RPMI8226 (cell line): Measurements from ENCODE around the gene DCAF6.

Experiments
- DNase-seq: peaks from one replicate; pipeline ENCODE4 v3.0.0-alpha.2; 2015

Gene DCAF6

DNA sequence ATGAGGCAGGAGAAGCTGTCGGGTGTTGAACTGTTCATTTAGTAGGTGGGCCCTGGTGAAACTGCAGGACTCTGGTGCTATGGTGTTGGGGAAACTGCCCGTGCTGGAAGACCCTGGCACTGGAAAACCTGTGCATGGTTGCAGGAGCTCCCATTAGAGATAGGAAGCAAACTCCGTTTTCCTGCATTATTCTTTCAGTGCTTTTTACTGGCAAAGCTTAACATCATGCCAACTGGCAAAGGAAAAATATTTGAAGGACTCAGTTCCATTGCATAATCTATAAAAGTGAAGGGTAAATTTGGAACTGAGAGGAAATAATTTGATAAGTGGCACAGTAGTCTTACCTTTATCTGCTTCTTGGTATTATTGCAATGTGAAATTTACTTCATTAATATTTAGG, 32.1 kb downstream of the DCAF6 start:
- DNase-seq: no peak

DNA sequence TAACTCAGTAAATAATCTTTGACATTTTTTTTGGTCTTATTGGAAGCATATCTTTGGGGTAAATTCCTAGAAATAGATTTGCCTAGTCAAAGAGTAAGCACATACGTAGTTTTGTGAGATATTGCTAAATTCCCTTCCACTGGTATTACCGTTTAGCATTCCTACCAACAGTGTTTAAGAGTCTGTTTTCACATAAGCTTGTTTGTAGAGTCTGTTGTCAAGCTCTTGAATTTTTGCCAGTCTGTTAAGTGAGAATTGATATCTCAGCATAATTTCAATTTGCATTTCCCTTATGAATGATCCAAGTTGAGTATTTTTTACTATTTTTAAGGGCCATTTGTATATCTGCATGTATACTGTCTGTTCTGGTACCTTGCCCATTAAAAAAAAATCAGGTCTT, 37.3 kb downstream of the DCAF6 start:
- peak; percentile 6 for DNase-seq

DNA sequence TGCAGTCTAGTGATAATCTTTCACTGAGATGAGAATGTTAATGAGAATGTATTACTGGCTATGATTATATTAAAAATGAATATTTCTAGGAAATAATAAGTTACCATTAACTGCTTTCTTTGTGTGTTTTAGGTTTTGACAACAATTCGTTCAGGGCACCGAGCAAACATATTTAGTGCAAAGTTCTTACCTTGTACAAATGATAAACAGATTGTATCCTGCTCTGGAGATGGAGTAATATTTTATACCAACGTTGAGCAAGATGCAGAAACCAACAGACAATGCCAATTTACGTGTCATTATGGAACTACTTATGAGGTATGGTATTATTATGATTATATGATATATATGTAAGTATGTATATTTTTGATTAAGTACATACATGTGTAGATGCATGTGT, 38.2 kb downstream of the DCAF6 start:
- no peak for DNase-seq

DNA sequence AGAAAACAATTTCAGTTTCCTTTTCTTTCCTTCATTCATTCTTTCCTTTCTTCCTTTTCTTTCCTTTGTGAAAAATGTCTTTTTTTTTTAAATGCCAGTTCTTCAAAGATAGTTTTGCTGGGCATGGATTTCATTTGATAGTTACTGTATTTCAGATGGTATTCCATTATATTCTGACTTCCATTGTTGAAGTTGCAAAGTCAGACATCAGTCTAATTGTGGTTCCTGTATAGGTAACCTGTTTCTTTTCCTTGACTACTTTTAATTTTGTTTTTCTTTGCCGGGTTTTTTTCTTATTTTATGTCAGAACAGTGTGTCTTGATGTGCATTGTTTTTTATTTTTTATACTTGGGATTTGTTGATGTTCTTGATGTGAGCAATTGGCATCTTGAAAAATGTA, 40.8 kb downstream of the DCAF6 start:
- no peak for DNase-seq

DNA sequence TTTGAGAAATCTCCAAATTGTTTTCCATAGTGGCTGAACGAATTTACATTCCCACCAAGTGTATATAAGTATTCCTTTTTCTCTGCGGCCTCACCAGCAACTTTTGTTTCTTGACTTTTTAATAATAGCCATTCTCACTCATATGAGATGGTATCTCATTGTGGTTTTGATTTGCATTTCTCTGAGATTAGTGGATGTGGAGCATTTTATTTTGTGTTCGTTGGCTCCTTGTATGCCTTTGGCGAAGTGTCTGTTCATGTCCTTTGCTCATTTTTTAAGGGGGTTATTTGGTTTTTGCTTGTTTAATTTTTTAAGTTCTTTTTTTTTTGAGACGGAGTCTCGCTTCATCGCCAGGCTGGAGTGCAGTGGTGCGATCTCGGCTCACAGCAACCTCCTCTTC, 45.5 kb downstream of the DCAF6 start:
- no peak for DNase-seq

DNA sequence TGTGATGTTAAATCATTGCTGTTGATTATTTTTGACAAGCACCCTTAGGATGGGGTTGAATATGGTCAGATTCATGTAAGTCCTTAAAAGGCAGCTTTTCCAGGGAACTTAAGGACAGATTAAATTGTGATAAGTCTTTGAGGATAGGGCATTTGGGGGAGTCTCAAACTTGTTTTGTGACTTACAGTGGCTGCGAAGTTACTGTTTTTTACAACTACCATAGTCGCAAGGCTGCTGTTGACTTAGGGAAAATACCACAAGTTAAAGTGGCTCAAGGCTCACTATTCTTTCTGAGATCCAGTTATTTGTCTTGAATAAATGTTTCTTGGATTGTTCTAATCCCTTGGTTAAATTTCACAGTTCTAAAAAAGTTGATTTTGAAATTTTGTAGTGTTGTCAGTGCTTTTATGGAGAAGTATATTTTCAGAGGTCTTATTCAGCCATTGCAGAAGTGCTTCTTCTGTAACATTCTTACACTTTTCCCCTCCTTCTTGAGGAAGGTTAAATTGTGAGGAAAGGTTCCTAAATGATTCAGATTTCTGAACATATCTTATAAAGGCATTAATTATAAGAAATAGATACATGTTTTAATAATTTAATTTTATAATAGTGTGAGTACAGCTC, 47.4 kb downstream of the DCAF6 start:
- DNase-seq: no peak

DNA sequence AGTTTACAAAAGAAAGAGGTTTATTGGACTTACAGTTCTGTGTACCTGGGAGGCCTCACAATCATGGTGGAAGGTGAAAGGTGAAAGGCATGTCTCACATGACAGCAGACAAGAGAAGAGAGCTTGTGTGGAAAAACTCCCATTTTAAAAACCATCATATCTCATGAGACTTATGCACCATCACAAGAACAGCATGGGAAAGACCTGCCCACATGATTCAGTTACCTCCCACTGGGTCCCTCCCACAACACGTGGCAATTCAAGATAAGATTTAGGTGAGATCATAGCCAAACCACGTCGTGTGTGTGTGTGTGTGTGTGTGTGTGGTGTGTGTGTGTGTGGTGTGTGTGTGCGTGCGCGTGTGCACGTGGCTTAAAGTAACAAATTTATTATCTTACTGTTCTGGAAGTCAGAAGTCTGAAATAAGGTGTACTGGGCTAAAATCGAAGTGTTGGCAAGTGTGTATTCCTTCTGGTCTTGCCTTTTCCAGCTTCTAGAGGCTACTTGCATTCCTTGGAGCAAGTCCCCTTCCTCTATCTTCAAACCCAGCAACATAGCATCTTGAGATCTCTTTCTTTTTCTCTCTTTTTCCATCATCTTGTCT, 48.5 kb downstream of the DCAF6 start:
- no peak for DNase-seq

DNA sequence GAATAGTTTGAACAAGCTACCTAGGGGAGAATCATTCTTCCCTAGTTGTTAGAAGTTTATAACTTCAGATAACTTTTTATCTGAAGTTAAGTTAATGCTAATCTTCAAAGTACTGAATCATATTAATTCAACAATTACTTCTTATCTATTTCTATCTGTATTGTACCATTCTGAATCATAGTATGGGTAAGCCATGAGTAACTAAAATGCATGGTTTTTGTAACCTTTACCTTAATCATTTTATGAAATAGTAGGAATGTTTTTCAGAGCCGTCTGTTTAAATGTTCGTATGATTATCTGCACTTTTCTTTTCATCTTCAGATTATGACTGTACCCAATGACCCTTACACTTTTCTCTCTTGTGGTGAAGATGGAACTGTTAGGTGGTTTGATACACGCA, 50.7 kb downstream of the DCAF6 start:
- DNase-seq: no peak

DNA sequence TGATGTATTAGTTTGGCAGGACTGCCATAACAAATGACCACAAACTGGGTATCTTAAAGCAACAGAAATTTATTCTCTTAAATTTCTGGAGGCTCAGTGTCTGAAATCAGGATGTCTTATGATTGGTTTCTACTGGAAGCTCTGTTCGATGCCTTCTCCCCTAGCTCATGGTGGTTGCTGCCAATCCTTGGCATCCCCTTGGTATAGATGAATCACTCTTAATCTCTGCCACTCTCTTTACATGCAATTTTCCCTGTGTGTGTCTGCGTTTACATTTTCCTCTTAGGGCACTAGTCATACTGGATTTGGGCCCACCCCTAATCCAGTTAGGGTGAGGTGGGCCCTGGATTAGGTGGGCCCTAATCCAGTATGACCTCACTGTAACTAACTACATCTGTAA, 55.1 kb downstream of the DCAF6 start:
- DNase-seq: no peak

DNA sequence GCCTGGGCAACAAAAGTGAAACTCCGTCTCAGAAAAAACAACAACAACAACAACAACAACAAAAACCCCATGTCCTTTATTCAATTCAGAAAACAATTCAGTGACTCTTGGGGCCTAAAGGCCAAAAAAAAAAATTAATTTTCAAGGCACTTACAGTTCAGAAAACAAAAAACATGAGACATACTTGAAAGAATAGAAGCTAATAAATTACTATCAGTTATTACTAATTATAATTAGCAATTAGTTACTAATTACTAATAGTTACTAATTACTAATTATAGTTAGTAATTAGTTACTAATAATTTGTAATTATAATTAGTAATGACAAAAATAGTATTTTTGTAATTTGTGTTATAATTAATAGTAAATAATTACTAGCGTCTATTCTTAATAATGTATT, 57.2 kb downstream of the DCAF6 start:
- no peak for DNase-seq

DNA sequence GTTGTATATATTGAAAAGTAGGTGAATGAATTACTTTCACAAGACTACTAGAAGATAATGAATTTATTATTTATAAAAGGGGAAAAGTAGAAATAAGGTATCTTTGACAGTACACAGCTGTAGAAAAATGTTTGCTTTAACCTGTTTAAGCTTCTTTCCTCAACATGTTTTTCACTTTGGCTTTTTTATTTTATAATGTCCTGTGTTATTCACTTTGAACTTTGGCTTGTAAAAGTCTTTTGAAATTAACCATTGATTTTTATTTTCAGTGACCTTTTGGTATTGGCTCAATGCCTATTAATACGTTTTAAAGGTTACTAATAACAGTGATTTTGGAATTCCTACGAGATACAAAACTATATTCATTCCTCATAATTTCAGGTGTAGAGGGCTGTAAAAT, 58.1 kb downstream of the DCAF6 start:
- no peak for DNase-seq

DNA sequence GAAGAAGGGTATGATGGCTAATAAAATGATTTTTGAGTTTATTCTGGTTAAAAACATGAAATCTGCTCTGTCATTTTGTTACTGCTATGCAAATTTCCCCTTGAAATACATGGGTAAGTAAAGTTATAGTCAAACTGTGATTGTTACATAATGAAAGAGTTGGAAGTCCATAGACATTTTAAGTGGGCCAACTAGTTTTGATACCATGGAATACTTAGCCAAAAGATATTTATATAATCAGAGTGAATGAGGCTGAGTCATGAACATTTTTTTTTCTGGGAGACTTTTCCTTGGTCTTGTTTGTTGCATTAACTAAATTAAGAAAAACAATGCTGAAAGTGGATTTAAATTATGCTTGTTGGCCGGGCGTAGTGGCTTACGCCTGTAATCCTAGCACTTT, 58.6 kb downstream of the DCAF6 start:
- DNase-seq: no peak

DNA sequence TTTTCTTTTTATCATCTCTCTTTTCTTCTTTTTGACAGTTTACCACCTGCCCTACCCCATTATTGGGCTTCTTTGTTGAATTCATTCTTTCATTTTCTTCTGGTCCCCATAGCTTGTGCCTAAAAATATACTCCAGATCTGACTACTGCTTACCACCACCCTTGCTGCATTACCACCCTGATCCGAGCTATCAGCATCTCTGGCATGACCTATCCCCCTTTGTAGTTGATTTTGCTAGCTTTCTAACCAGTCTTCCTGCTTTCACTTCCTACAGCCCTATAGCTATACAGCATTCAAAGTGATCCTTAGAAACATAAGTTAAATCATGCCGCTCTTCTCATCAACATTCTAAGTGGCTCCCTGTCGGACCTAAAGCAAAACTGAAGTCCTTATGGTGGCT, 59.8 kb downstream of the DCAF6 start:
- no peak for DNase-seq

DNA sequence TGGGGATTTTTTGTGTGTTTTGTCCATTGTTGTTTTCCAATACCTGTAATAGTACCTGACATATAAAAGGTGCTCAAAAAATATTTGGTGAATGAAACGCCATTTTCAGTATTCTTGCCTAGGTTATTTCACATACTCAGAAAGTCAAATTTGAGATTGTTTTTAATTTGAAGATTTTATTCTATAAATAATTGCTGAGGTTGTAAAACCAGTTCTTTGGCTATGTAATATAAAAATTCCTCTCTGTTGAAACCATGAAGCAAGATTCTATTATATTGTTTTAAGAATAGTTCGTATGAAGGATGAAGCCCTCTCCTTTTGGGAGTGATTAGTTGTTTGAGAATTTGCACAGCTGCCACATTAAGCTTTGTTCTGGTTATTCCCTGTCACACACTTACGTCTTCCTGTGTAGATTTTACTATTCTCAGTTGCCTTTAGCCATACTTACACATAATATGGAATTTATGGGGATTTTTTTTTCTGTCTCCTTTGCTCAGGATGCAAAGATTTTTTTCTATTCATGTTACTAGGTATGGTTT, 60.6 kb downstream of the DCAF6 start:
- no peak for DNase-seq

DNA sequence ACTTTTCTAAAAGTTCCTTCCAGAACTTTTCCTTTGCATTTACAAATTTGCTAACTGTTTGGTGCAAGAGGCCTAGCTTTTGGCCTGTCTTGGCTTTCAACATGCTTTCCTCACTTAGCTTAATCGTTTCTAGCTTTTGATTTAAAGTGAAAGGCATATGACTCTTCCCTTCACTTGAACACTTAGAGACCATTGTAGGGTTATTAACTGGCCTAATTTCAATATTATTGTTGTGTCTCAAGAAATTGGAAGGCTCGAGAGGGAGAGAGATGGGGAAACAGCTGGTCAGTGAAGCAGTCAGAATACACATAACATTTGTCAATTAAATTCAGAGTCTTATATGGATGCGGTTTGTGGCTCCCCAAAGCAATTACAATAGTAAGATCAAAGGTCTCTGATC, 63.4 kb downstream of the DCAF6 start:
- no peak for DNase-seq

DNA sequence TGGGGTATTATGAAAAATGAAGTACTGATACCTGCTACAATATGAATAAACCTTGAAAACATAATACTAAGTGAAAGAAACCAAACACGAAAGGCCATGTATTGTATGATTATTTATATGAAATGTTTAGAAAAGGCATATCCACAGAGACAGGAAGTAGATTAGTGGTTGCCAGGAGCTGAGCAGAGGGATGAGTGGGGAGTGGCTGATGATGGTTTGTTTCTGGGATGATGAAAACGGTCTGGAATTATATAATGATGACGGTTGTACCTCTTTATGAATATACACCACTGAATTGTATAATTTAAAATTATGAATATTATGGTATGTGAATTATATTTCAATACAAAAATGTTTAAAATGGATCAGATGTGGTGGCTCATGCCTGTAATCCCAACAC, 64.2 kb downstream of the DCAF6 start:
- no peak for DNase-seq

DNA sequence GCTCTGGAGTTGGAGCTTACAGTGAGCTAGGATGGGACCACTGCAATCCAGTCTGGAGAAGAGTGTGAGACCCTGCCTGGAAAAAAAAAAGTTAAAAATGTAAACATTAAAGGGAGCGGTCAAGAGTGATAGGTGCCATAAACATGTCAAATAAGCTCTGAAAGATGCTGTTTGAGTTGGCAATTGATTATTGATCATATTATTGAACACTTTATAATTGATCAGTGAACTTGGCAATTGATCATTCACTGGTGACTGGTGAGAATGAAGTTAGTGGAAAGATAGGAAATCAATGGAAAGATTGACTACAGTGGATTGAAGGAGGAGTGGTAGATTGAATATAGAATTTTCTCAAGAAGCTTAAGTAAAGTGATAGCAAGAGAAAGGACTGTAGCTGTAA, 64.7 kb downstream of the DCAF6 start:
- DNase-seq: no peak

DNA sequence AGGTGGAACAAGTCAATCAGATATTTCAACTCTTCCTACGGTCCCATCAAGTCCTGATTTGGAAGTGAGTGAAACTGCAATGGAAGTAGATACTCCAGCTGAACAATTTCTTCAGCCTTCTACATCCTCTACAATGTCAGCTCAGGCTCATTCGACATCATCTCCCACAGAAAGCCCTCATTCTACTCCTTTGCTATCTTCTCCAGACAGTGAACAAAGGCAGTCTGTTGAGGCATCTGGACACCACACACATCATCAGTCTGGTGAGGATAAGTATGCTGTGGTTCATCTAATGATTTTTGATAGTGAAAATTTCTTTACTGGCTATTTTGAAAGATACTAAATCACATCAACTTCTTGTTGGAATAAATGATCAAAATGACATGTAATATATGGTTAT, 68.0 kb downstream of the DCAF6 start:
- DNase-seq: no peak

DNA sequence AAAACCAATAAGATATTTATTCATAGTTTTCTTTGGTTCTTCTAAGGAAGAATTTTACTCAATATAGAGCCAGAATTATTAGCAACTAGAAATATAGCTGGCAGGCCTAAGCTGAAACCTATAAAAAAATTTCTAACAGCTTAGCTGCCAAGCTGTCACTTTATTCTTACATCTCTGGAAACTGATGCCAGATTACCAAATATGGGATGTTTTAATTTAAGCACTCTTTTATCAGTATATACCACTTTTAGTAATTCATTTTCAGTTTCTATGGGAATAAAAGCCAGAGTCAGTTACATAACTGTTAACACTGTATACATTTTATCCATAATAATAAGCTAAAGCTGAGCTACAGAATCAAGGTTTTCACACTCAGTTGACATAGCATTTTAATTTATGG, 69.0 kb downstream of the DCAF6 start:
- DNase-seq: no peak

DNA sequence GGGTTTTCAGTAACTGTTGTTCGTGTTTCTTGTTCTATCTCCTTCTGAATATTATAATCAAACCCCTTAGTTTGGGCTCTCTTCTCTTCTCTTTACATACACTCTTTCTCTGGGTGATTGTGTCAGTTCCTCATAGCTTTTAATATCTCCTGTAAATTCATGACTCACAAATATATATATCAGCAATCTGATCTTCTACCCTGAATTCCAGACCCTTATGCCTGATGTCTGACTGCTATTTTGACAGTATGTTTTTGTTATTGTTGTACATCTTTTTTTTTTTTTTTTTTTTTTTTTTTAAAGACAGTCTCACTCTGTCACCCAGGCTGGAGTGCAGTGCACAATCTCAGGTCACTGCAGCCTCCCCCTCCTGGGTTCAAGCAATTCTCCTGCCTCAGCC, 71.2 kb downstream of the DCAF6 start:
- DNase-seq: no peak

DNA sequence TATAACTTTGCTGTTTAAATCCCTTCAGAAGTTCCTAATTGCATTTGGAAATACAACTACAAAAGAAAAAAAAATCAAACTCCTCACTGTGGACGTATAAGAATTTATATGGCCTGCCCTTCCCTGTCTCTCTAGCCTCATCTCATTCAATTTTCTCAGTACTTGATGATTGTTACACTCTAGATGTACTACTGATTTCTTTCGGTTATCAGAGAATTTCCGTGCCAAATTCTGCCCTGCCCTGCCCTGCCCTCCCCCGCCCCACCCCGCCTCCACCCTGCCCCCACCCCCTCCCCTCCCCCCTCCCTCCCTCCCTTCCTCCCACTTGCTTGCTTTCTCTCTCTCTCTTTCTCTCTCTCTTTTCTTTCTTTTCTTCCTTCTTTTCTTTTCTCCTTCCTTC, 72.1 kb downstream of the DCAF6 start:
- no peak for DNase-seq

DNA sequence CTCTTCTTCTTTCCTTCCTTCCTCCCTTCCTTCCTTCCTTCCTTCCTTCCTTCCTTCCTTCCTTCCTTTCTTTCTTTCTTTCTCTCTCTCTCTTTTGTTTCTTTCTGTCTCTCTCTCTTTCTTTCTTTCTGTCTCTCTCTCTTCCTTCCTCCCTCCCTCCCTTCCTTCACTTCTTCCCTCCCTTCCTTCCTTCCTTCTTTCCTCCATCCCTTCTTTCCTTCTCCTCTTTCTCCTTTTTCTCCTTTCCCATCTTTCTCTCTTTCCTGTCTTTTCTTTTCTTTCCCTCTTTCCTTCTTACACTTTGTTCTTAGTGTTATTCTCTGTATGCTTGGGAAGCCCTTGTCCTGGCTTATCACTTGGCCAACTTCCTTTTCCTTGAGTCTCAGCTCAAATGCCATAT, 72.8 kb downstream of the DCAF6 start:
- DNase-seq: no peak

DNA sequence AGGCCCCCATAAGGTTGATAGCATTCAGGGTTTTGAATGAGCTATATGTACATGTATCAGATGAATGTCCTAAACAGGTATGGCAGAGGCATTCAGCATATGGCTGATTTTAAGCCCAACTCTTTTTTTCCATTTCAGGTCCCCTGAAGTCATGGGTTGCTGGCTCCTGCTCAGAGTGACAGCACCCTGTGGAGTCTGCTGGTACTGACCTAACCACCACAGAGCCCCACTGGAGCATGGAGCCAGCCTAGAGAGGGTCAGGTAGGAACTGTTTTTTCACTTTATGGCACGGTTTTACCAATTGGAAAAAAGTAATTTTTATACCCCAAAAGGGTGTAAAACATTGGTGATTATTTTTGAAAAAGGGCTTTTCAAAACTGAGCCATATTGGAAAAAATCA, 82.9 kb downstream of the DCAF6 start:
- no peak for DNase-seq

DNA sequence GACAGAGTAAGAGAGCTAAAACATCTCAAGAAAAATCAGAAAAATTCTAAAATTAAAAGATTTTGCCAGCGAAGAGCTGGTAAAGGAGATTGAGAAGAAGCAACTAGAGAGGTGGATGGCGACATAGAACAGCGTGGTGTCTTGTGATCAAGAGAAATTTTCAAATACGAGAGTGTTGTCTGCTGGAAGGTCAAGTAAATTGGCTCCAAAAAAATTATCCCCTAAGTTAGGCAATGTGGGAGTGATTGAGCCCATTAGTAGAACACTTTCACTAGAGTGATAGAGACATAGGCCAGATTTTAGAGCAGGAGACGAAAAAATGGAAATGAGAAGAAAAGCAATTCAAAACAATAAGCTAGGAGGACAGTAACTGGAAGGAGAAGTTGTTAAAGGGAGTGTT, 94.7 kb downstream of the DCAF6 start:
- no peak for DNase-seq

DNA sequence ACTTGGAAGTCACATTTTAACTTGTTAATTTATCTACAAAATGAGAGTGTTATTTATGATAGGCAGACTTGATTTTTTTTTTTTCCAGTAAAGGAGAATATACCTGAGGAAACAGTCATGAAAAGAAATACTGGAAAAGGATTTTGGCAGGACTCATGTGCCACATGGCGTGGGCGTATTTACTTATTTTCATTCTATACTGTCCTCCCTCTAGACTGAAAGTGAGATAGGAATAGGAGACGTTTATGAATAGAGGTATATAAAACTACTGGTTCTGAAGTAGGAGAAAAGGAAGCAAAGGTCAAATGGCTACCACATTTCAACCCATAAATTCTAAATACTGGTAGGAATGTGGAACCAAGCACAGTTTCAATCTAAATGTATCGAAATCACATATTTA, 95.1 kb downstream of the DCAF6 start:
- no peak for DNase-seq
